Measurements from ENCODE around the gene PLCH1.

- TF ChIP-seq REST (IDR thresholded peaks at IDR 0.05; ENCODE audit: insufficient replicate concordance, low read depth) (no peak), POLR2AphosphoS5 (IDR thresholded peaks at IDR 0.05; ENCODE audit: low read depth) (no peak)
Observed at GRCh38 chr3:155426524-155427230, 318.2 kb downstream of the PLCH1 start.

Measured in HL-60 (cell line).